GM19324 (cell line): ENCODE results near the gene LZTR1.

Source experiments
- ATAC-seq: cut with Tn5 transposase; IDR thresholded peaks from one replicate; pipeline ENCODE4 v1.9.1; 2021; ENCODE audit warnings: mild to moderate bottlenecking, moderate library complexity; ENCODE audit not compliant: unreplicated experiment, low FRiP score

Gene LZTR1

GRCh38 chr22:21012446-21013407, 30.6 kb downstream of the LZTR1 start:
- ATAC-seq = no peak

GRCh38 chr22:21013657-21014201, 31.6 kb downstream of the LZTR1 start:
- ATAC-seq = no peak

DNA sequence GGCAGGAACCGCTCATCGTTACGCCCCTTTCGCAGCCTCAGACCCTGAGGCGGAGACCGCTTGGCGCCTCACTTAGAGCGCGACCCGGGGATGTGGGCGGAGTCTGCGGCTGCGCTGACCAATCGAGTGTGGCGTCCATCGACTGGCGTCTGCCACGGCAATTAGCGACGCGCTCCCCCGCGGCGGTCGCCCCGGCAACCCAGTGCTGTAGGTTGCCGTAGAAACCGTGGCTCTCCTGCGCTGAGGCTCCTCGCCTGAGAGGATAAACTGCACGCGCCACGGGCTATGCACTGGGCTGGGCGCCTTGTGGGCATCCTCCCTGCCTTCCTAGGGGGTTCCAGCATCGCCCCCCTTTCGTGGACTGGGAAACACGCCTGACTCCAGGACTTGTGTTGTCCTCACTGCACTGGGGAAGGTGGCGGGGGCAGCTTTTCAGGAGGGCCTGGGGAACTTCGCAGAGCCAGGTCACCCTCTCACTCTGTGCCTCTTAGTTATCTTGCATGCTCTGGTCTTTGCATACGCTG, 32.2 kb downstream of the LZTR1 start:
- ATAC-seq = peak; percentile 61

DNA sequence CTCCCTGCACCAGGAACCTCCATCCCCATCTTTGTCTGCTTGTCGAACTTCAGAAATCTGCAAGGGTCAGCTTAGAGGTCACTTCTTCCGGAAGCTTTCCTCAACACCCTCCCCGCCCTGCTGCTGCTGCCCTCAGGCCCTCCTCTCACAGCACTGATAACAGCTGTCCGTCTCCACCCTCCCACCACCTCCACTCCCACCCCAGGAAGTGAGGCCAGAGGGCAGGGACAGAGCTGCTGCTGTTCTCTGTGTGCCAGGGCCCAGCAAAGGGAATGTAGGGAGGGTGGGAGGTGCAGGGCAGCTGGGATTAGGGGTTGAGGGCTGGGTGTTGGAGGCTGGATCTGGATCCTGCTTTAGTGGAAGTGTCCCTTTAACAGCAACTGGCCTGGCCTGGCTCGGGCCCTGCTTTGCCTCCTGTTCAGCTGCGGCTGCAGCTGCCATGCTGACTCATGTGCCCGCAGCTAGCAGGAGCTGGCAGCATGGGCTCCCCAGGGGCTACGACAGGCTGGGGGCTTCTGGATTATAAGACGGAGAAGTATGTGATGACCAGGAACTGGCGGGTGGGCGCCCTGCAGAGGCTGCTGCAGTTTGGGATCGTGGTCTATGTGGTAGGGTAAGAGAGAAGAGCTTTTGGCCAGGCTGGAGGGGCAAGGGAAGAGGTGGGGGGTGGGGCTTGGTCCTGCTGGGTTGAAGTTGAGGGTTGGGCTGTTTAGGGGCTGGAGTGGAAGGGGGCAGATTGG, 32.8 kb downstream of the LZTR1 start, which contains the start of gene P2RX6:
Gene P2RX6 (plus strand): TSS at position 440 of the 740 bp plus-strand sequence. CDS start 10 bp downstream, at position 450.
- ATAC-seq = no peak

GRCh38 chr22:21015466-21016006, 33.4 kb downstream of the LZTR1 start:
- ATAC-seq = no peak

DNA sequence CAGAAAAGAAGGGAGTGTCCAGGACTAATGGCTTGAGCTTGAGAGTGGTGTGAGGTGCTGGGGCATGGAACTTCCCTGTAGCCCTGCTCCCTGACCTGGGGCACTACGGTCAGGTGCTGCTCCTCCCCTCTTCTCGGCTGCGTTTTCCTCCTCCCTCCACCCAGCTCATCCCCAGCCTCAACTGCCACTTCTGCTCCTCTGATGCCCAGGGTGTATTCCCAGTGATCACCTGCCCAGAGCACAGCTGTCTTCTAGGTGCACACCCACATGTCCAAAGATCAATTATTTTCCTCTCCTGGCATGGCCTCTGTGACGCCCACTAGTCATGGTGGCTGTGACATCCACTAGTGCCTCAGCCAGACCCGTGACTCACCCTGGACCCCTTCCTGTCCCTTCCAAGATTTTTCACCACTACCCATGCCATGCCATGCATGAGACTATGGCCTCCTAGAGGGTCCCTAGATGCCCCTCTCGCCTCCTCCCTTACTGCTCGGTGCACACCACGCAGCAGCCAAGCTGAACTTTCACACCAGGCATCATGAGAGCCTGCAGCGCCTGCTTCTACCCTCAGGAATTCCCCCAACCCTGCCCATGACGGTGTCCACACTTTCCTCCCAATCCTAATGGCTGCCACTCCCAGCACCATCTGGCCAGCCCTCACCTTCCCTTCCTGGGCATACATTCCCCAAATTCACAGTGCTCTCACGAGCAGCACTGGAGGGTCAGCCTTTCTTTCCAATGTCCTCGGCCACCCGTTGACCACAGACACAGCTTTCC, 34.7 kb downstream of the LZTR1 start:
- no peak for ATAC-seq

DNA sequence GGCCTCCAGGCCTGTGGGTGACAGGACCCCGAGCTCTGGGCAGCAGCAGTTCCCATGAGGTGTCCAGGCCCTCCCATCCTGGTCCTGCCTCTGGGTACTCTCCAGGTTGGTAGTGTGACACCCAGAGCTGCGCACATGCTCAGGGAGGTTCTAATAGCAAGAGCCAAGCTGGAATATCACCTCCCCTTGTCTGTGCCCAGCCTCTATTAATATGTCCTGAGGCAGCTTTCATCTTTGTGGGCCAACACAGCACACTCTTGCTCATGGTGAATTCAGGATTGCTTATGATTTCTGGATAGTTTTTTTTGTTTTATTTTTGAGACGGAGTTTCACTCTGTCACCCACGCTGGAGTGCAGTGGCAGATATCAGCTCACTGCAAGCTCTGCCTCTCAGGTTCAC, 36.2 kb downstream of the LZTR1 start:
- no peak for ATAC-seq

DNA sequence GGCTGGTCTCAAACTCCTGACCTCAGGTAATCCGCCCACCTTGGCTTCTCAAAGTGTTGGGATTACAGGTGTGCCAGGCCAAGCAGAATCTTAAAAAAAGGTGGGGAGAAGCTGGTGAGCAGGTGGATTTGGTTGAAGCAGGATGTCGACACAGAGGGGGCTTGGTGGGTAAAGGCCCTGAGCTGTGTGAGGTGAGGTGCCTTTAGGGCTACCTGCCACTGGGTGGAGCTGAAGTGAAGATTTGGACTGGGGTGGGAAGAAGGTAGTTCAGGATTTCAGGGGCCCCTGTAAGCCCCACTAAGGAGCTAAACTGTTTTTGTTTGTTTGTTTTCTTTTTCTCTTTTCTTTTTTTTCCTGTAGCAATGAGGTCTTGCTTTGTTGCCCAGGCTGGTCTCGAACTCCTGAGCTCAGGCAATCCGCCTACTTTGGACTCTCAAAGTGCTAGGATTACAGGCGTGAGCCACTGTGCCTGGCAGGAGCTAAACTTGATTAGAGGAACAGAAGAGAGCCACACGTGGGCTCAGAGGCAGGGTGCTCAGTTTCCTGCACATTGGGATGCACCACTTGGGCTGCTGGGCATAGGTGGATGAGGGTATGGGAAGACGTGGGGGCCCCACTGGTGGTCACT, 38.8 kb downstream of the LZTR1 start:
- no peak for ATAC-seq

DNA sequence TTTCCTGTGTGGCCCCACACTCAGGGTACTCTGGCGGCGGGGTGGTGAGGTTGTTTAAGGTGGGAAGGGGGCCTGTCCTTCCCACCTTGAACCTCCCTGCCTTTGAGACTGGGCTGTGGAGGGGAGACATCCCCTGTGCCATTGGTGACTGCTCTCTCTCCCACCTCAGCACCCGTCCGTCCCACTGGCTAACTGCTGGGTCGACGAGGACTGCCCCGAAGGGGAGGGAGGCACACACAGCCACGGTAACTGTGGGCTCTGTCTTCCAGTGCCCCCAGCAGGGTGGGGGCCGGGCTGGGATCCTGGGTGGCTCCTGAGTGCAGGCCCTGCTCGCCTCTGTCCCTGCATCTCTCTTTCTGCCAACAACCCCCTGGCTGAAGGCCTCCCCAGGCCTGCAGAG, 40.4 kb downstream of the LZTR1 start:
- no peak for ATAC-seq

DNA sequence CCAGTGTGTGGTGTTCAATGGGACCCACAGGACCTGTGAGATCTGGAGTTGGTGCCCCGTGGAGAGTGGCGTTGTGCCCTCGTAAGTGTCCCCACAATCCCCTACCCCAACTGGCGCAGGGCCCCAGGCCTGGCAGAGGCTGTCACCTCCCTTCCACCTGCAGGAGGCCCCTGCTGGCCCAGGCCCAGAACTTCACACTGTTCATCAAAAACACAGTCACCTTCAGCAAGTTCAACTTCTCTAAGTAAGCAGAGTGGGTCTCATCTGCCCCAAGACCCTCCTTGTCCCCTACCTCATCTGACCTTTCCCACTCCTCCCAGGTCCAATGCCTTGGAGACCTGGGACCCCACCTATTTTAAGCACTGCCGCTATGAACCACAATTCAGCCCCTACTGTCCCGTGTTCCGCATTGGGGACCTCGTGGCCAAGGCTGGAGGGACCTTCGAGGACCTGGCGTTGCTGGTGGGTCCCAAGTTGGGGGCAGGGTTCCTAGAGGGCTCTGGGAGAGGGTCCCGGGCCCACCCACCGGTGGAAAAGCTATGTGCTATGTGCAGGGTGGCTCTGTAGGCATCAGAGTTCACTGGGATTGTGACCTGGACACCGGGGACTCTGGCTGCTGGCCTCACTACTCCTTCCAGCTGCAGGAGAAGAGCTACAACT, 41.0 kb downstream of the LZTR1 start:
- ATAC-seq = no peak

DNA sequence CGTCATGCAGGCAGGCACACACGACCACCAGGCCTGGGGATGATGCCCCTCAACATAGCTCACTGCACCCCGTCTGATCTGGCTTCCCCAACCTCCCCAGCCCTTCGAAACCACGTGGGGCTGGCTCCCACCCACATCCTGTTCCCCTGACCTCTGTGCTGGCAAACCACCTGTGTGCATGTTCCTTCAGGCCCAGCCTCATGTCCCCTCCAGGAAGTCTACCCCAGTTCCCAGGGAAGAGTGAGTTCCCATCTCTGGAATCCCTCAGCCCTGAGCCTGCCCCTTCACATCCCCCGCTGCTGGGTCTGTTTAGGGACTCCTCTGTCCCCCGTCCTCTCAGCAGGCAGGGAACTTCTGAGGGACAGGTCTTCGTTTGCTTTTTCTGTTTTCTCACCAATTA, 43.2 kb downstream of the LZTR1 start:
- no peak for ATAC-seq

- no peak for ATAC-seq
Measured at GRCh38 chr22:21025763-21026755, 44.0 kb downstream of the LZTR1 start.

DNA sequence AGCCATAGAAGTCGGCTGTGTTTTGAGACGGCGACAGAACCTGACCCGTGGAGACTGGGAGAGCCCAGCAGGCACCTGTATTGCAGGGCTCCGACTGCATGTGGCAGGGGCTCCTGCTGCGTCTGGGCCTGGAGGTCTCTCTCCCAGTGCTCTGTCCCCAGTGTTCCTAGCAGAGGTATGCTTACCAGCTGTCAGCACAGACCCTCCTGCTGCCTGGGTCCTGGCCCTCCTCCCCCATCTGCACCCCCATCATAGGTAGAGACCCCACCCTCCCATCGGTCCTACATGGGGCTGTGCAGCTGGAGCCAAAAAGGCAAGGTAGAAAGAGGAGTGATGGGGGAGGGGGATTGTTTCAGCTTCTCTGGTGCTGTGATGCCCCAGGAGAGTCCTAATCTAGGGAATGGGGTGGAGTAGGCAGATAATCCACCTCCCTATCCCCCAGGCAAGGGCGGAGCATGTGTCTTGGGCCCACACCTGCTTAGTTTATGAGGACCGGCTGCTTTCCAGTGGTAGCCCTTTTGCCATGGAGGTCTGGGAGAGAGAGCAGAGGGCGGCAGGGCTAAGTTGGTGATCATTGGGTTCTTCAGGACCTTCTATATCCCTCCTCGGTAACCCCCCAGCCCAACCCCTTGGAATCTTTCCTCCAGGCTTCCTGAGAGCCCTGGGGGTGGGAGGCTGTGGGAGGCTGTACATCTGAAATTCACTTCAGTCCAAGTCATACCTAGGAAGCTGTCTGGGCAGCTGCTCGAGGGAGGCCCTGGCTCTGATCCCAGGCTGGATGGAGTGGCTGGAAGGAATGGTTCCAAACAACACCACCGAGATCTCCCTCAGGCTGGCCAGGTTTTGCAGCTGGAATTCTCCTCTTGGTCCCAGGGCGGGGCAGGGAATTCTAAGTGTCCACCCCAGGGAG, 44.9 kb downstream of the LZTR1 start:
- ATAC-seq = no peak

- no peak for ATAC-seq
Measured at GRCh38 chr22:21028277-21029251, 46.5 kb downstream of the LZTR1 start.

DNA sequence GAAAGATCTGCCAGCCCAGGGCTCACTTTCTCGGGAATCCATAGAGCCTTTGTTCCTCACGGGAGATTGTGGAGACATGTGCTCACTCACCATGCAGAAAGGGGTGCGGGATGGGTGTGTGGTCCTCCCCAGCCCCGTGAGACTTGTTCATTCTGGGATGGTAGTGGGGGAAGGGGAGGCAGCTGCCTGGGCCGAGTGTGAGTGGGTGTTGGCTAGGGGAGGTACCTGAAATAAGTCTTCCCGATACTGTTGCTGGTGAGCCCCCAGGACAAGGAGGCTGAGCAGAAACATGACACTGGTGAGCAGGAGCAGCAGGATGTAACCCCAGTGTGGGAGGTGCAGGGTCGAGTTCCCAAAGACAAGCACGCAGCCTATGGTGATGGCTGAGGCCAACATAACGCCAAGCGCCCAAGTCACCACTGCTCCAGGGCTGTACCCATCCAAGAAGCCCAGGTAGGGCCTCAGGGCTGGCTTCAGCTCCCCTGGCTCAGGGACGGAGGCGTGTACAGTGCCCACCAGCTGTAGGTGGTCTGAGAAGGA, 47.5 kb downstream of the LZTR1 start:
- ATAC-seq = no peak
